Right lobe of liver (tissue), 6 donors: ENCODE data around the gene FBLN1. TPM values are rescaled to one million over a fixed set of nuclear protein-coding genes. Genes with fewer than 3 reads are reported as not detected.

ENCODE experiments used
- ATAC-seq, 4 donors: fragments of 200-7000 bp; cut with Tn5 transposase; one replicate each; pipeline ENCODE4 v1.9.1; 2020; ENCODE audit warnings: mild to moderate bottlenecking in 4 of 4, moderate library complexity in 4 of 4
- DNase-seq, 3 donors: peaks; one replicate each; pipeline ENCODE4 v3.0.0-alpha.2; 2020
- H3K27ac ChIP-seq, 3 donors: fragments of 200-600 bp; one replicate each; pipeline ENCODE4 v1.8.0; 2022
- H3K27me3 ChIP-seq, 2 donors: fragments of 200-600 bp; one replicate each; pipeline ENCODE4 v1.8.0; 2022
- H3K36me3 ChIP-seq, 4 donors: fragments of 200-600 bp; sonication (generic) in 1 of 4; one replicate each; pipeline versions ENCODE4 v1.5.1 to v1.8.0; 2017 to 2022; ENCODE audit warnings: control low read depth in 1 of 4
- H3K4me1 ChIP-seq, 4 donors: fragments of 200-600 bp; sonication (generic) in 1 of 4; one replicate each; pipeline versions ENCODE4 v1.5.1 to v1.8.0; 2017 to 2022; ENCODE audit warnings: control low read depth in 1 of 4
- H3K4me3 ChIP-seq, 3 donors: fragments of 200-600 bp; one replicate each; pipeline ENCODE4 v1.8.0; 2022
- H3K9me3 ChIP-seq, 4 donors: fragments of 200-600 bp; sonication (generic) in 1 of 4; one replicate each; pipeline versions ENCODE4 v1.5.1 to v1.8.0; 2017 to 2022; ENCODE audit warnings: control low read depth in 1 of 4
- POLR2A ChIP-seq: fragments of 450-650 bp; IDR thresholded peaks from one replicate; pipeline ENCODE4 v1.6.1; 2017; ENCODE audit warnings: antibody characterized with exemption, mild to moderate bottlenecking
- WGBS: methylation state at CpG from one replicate; pipeline ENCODE4 v1.1.6; 2018; ENCODE audit warnings: low coverage, low lambda C conversion rate; ENCODE audit not compliant: insufficient coverage; ENCODE audit errors: missing lambda C conversion rate; 5-methylcytosine and 5-hydroxymethylcytosine counted together
- intact Hi-C, 2 donors: fragments of 100-400 bp; cut with DNase I; formaldehyde crosslinking; loops; one replicate each; pipeline versions ENCODE4 v1.11.2 to v1.14.1; 2022
- total RNA-seq, 6 experiments: library from RNA; depleted of rRNA in 2 of 6; stranded (reverse); fragments of >200 nt in 2 of 6; fragmentation: NEBNext Ultra II Directional in 3 of 6; extraction: Animal tissue kit (Norgen Biotek cat#: 25700) in 3 of 6; gene quantifications; one replicate each; pipeline versions ENCODE4 v1.1.0 to v1.2.4, GENCODE V29; 2016 to 2023
- TF ChIP-seq, protein P1 (sequence below), 4 donors: fragments of 200-600 bp in 3 of 4; fragments of 450-650 bp in 1 of 4; IDR thresholded peaks; one replicate each; pipeline versions ENCODE4 v1.5.1 to v1.8.0; 2016 to 2022; ENCODE audit warnings: antibody characterized with exemption in 4 of 4, mild to moderate bottlenecking in 2 of 4
- donor health status: DM: no; HTN: yes; CAD: no.
- donor health status: DM: no; HTN: no; CAD: no.
- donor health status: DM: no; HTN: no; CAD: no.
- donor health status: DM: no; HTN: yes; CAD: no.
- donor health status: DM: no; HTN: yes; CAD: no.

The FBLN1 gene
- total RNA-seq, 6 experiments from 2014 or later: 1.6 to 6.6 (median 3.4) TPM

GRCh38 chr22:45574069-45574703 lies 71.5 kb downstream of the FBLN1 start:
- Histone ChIP-seq H3K4me3 (no peak overlapping the region), H3K4me1 (no peaks in the 10 kb centered on the region), H3K27me3 (no peaks in the 10 kb centered on the region), H3K36me3 (no peaks in the 10 kb centered on the region), H3K27ac (no peak overlapping the region), H3K9me3 (peaks cover 0 to 4% (median 0%) of the 10 kb centered on the region in 4 donors)
- ATAC-seq: no peak
- intact Hi-C loops: no loop called here
- TF ChIP-seq, protein P1, sequence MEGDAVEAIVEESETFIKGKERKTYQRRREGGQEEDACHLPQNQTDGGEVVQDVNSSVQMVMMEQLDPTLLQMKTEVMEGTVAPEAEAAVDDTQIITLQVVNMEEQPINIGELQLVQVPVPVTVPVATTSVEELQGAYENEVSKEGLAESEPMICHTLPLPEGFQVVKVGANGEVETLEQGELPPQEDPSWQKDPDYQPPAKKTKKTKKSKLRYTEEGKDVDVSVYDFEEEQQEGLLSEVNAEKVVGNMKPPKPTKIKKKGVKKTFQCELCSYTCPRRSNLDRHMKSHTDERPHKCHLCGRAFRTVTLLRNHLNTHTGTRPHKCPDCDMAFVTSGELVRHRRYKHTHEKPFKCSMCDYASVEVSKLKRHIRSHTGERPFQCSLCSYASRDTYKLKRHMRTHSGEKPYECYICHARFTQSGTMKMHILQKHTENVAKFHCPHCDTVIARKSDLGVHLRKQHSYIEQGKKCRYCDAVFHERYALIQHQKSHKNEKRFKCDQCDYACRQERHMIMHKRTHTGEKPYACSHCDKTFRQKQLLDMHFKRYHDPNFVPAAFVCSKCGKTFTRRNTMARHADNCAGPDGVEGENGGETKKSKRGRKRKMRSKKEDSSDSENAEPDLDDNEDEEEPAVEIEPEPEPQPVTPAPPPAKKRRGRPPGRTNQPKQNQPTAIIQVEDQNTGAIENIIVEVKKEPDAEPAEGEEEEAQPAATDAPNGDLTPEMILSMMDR (IDR thresholded peaks at IDR 0.05): no peak
- no peak for TF ChIP-seq POLR2A
- WGBS: 80% methylated on average over 12 of the region's 23 CpGs
- no peak for DNase-seq

DNA sequence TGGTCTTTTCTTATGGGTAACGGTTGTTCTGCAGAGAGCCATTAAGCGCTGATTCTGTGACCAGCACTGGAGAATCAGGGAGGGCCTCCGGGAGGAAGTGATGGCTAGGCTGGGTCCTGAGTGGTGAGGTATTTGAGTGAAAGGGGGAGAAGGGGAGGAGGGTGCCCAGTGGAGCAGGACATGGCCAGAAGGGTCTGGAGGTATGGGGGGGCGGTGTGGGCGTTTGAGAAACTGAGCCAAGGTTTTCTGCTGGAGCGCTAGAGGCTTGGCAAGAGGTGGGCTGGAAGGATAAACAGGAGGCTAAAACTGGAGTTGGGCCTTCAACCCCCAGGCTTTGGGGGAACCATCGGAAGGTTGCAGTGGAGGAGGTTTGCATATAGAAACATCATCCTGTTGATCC lies 72.5 kb downstream of the FBLN1 start:
- H3K27ac ChIP-seq: no peak overlapping the region
- no peak overlapping the region for H3K4me3 ChIP-seq
- DNase-seq (peak in 1 of 3 donors; percentile 23), ATAC-seq (no peak)
- no peaks in the 10 kb centered on the region for H3K4me1 ChIP-seq
- no peak for TF ChIP-seq POLR2A
- TF ChIP-seq, protein P1 (IDR thresholded peaks at IDR 0.05): no peak
- no peaks in the 10 kb centered on the region for H3K36me3 ChIP-seq
- 89% methylated on average over 5 of the region's 7 CpGs for WGBS
- intact Hi-C loops: no loop called here
- no peaks in the 10 kb centered on the region for H3K27me3 ChIP-seq
- H3K9me3 ChIP-seq: peaks cover 0 to 4% (median 0%) of the 10 kb centered on the region in 4 donors

DNA sequence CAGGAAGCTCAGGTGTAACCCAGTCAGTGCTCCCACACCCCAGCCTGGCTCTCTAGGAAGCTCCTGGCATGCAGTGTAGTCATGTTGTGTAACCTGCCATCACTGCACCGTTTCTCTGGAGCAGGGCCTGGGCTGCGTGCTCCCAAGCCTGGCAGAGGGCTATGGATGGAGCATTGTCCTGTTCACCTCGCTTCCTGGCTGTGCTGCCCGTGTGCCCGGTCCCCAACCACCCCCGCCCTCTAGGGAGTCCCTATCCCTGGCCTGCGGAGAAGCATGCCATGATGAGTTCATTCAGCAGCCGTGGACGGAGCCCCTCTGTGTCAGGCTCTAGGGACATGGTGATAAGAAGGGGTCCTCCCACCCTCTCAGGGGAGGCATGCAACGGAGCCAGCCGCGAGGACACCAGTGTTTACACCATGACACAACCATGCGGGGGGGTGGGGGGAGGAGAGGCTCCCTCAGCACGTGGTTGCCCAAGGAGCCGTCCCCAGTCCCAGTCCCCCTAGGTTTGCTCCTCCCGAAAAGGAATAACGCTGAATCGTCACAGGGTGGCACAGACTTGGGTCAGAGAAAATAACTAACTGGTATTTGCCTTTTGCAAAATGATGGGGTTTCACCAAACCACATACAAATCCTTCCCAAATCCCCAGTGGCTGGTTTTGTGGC lies 73.1 kb downstream of the FBLN1 start:
- DNase-seq (peak in 1 of 3 donors; percentile 52), ATAC-seq (peak in 1 of 4 donors; percentile 38)
- 42% methylated on average over 4 of the region's 18 CpGs for WGBS
- intact Hi-C loops: no loop called here
- Histone ChIP-seq H3K9me3 (no peaks in the 10 kb centered on the region), H3K27me3 (no peaks in the 10 kb centered on the region), H3K4me1 (no peaks in the 10 kb centered on the region), H3K4me3 (no peak overlapping the region), H3K27ac (no peak overlapping the region), H3K36me3 (no peaks in the 10 kb centered on the region)
- no peak for TF ChIP-seq POLR2A
- TF ChIP-seq, protein P1 (IDR thresholded peaks at IDR 0.05): no peak

- no peak for TF ChIP-seq POLR2A
- TF ChIP-seq, protein P1 (IDR thresholded peaks at IDR 0.05): no peak
- intact Hi-C loops: no loop called here
- no CpG with 5 or more reads among the region's 8 CpGs for WGBS
- no peaks in the 10 kb centered on the region for H3K36me3 ChIP-seq
- no peaks in the 10 kb centered on the region for H3K27me3 ChIP-seq
- no peak for ATAC-seq
- no peak overlapping the region for H3K4me3 ChIP-seq
- H3K27ac ChIP-seq: no peak overlapping the region
- H3K4me1 ChIP-seq: no peaks in the 10 kb centered on the region
- no peak for DNase-seq
- no peaks in the 10 kb centered on the region for H3K9me3 ChIP-seq
These were observed 73.6 kb downstream of the FBLN1 start for GRCh38 chr22:45576273-45576625.
